ENCODE results near the gene FIGN. TPM values are rescaled to one million over a fixed set of nuclear protein-coding genes. Genes with fewer than 3 reads are reported as not detected.

Gene FIGN
- total RNA-seq, 1 donor, result 2.5 TPM

DNA sequence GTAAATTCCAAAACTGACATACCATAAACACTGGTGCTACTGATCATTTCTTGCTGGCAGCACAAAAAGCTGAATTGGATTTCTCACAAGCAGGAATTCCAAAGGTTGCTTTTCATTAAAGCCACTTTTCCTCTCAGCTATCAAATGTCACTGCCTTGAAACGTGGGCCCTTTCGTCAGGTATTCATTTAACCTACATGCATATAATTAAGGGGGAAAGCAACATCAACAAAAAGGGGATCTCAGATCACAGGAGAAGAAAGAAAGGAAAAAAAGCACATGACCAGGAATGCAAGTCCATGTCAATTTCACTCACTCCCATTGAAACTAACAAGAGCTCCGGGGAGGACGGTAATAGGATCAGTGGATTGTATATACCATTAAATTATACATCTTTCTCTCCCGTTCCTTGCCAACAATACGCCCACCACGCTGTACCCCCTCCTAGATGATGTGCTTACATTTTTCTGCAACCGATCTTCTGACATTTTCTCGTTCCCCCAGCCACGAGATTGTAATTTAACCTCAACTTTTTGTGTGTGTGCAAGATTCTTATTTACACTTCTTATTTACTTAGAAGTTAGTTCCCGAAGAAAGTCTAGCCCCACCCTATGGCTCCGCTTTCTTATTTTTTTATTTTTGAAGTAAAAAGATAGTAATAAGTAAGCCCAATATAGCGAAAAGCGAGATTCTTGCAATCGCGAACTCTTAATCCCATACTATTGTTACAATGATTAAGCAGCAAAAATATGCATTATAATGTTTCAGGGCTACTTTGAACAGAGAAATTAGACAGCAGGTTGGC lies 725 bp downstream of the FIGN start:
- TF ChIP-seq, protein P1, sequence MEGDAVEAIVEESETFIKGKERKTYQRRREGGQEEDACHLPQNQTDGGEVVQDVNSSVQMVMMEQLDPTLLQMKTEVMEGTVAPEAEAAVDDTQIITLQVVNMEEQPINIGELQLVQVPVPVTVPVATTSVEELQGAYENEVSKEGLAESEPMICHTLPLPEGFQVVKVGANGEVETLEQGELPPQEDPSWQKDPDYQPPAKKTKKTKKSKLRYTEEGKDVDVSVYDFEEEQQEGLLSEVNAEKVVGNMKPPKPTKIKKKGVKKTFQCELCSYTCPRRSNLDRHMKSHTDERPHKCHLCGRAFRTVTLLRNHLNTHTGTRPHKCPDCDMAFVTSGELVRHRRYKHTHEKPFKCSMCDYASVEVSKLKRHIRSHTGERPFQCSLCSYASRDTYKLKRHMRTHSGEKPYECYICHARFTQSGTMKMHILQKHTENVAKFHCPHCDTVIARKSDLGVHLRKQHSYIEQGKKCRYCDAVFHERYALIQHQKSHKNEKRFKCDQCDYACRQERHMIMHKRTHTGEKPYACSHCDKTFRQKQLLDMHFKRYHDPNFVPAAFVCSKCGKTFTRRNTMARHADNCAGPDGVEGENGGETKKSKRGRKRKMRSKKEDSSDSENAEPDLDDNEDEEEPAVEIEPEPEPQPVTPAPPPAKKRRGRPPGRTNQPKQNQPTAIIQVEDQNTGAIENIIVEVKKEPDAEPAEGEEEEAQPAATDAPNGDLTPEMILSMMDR (IDR thresholded peaks at IDR 0.05; ENCODE audit: extremely low read depth, low read depth, low read length), result no peak
- Histone ChIP-seq H3K79me2 (ENCODE audit: insufficient read depth, low read length) (peaks cover 33% of the 10 kb centered on the region), H3K4me1 (ENCODE audit: insufficient read depth, low read length) (no peaks in the 10 kb centered on the region), H3K36me3 (ENCODE audit: insufficient read depth, low read length) (no peaks in the 10 kb centered on the region), H4K20me1 (ENCODE audit: insufficient read depth, low read length) (no peaks in the 10 kb centered on the region), H3K9me3 (ENCODE audit: low read depth, low read length) (no peaks in the 10 kb centered on the region), H2AFZ (ENCODE audit: low read length) (peak overlapping the region; percentile 93), H3K27ac (ENCODE audit: low read depth, low read length) (peak overlapping the region; percentile 82), H3K27me3 (ENCODE audit: insufficient read depth, low read length) (peaks cover 2% of the 10 kb centered on the region), H3K4me3 (ENCODE audit: insufficient read depth, low read length) (peak overlapping the region; percentile 78), H3K4me2 (ENCODE audit: insufficient read depth, low read length) (peak overlapping the region; percentile 85)
- DNase-seq (ENCODE audit: insufficient read length, low spot score, missing footprints), result peak; percentile 45

DNA sequence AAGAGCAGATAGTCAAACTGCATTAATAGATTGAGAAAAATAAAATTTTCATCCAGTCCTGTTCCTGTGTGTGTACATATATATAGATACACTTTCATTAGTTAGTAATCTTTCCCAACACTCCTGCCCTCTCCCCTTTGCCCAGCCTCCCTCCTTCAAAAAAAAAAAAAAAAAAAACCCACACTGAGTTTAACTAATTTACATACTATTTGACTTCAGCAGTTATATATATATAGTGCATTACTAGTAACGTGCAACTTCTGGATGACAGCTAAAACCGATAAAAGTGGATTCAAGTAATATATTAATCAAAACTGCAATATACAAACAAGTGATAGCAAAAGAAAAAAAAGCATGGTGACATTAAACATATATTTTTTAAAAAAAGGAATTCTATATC lies 1.4 kb downstream of the FIGN start:
- Histone ChIP-seq H3K36me3 (ENCODE audit: insufficient read depth, low read length) (no peaks in the 10 kb centered on the region), H3K79me2 (ENCODE audit: insufficient read depth, low read length) (peaks cover 36% of the 10 kb centered on the region), H3K27ac (ENCODE audit: low read depth, low read length) (peak overlapping the region; percentile 82), H3K27me3 (ENCODE audit: insufficient read depth, low read length) (peaks cover 2% of the 10 kb centered on the region), H3K4me2 (ENCODE audit: insufficient read depth, low read length) (peak overlapping the region; percentile 85), H3K9me3 (ENCODE audit: low read depth, low read length) (no peaks in the 10 kb centered on the region), H3K4me1 (ENCODE audit: insufficient read depth, low read length) (no peaks in the 10 kb centered on the region), H2AFZ (ENCODE audit: low read length) (no peak overlapping the region), H4K20me1 (ENCODE audit: insufficient read depth, low read length) (no peaks in the 10 kb centered on the region), H3K4me3 (ENCODE audit: insufficient read depth, low read length) (peak overlapping the region; percentile 78)
- DNase-seq (ENCODE audit: insufficient read length, low spot score, missing footprints), result no peak
- TF ChIP-seq, protein P1 (IDR thresholded peaks at IDR 0.05; ENCODE audit: extremely low read depth, low read depth, low read length), result no peak

DNA sequence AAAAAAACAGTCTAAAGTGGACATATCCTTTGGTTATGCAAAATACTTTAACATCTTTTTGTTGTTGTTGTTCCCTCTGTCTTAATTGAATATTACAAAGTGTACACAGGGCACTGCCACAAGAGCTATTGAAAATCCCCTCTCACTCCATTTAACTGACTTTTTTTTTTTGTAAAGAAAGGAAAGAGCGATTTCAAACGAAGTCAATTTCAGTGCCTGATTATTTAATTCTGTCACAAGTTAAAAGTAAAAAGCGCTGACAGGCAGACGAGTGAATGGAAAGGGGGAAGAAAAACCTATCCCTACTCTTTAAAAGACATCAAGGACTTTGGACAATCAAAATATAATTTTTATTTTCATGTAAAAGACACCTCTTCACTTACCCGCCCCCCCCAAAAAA lies 1.9 kb downstream of the FIGN start:
- Histone ChIP-seq H3K9me3 (ENCODE audit: low read depth, low read length) (no peaks in the 10 kb centered on the region), H3K4me3 (ENCODE audit: insufficient read depth, low read length) (peak overlapping the region; percentile 78), H2AFZ (ENCODE audit: low read length) (peak overlapping the region; percentile 49), H3K27ac (ENCODE audit: low read depth, low read length) (peak overlapping the region; percentile 9), H3K36me3 (ENCODE audit: insufficient read depth, low read length) (no peaks in the 10 kb centered on the region), H3K27me3 (ENCODE audit: insufficient read depth, low read length) (peaks cover 2% of the 10 kb centered on the region), H3K4me2 (ENCODE audit: insufficient read depth, low read length) (peak overlapping the region; percentile 85), H4K20me1 (ENCODE audit: insufficient read depth, low read length) (no peaks in the 10 kb centered on the region), H3K4me1 (ENCODE audit: insufficient read depth, low read length) (no peaks in the 10 kb centered on the region), H3K79me2 (ENCODE audit: insufficient read depth, low read length) (peaks cover 36% of the 10 kb centered on the region)
- TF ChIP-seq, protein P1 (IDR thresholded peaks at IDR 0.05; ENCODE audit: extremely low read depth, low read depth, low read length), result no peak
- DNase-seq (ENCODE audit: insufficient read length, low spot score, missing footprints), result no peak

DNA sequence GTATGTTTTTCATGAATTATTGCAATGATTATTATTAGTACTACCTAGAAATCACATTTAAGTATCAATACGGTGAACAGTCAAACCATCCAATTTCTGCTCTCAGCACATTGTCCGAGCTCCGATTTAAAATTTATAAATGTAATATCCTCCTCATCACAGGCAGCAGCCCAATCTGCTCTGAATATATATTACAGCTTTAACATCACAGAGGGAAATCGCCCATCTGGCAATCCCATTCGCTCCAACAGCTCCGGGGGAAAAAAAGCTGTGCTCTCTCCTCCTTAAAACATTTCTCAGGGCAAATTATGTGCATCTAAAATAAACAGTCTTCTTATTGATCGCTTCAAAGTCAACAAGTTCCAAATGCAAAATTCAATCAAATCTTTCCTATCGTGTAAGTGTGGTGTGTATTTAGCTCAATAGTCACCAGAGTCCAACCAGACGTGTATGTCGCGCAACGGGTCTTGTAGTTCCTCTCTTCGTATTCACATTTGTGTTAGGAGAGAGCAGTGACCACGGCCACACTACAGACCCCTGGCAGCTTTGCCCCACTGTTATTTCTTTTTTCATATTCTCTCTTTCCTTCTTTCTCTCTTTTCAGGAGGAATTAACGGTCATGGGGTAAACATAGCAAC lies 2.4 kb downstream of the FIGN start:
- peaks cover 38% of the 10 kb centered on the region for H3K79me2 ChIP-seq (ENCODE audit: insufficient read depth, low read length)
- H3K4me3 ChIP-seq (ENCODE audit: insufficient read depth, low read length), result peak overlapping the region; percentile 78
- TF ChIP-seq, protein P1 (IDR thresholded peaks at IDR 0.05; ENCODE audit: extremely low read depth, low read depth, low read length), result no peak
- H3K36me3 ChIP-seq (ENCODE audit: insufficient read depth, low read length), result no peaks in the 10 kb centered on the region
- H3K27me3 ChIP-seq (ENCODE audit: insufficient read depth, low read length), result peaks cover 2% of the 10 kb centered on the region
- no peaks in the 10 kb centered on the region for H4K20me1 ChIP-seq (ENCODE audit: insufficient read depth, low read length)
- peak overlapping the region; percentile 85 for H3K4me2 ChIP-seq (ENCODE audit: insufficient read depth, low read length)
- H3K4me1 ChIP-seq (ENCODE audit: insufficient read depth, low read length), result no peaks in the 10 kb centered on the region
- no peaks in the 10 kb centered on the region for H3K9me3 ChIP-seq (ENCODE audit: low read depth, low read length)
- peak overlapping the region; percentile 49 for H2AFZ ChIP-seq (ENCODE audit: low read length)
- peak overlapping the region; percentile 9 for H3K27ac ChIP-seq (ENCODE audit: low read depth, low read length)
- peak; percentile 26 for DNase-seq (ENCODE audit: insufficient read length, low spot score, missing footprints)
